H9 (cell line): ENCODE data around the gene ZBTB9. TPM values are rescaled to one million over a fixed set of nuclear protein-coding genes. Genes with fewer than 3 reads are reported as not detected.
A peak's percentile ranks its signal among the peaks of the same experiment; 100 is the strongest.

Experiments used
- DNase-seq: peaks from one replicate; pipeline ENCODE4 v3.0.0-alpha.2; 2017
- H2AFZ ChIP-seq: one replicate; pipeline ENCODE4 v1.6.1; 2013; ENCODE audit warnings: mild to moderate bottlenecking, low read length, control low read depth, moderate library complexity
- H2AK5ac ChIP-seq: 2 replicates; pipeline ENCODE4 v1.6.1; 2013; ENCODE audit warnings: low read length, control low read depth, mixed read lengths; ENCODE audit not compliant: insufficient read length
- H2BK120ac ChIP-seq: one replicate; pipeline ENCODE4 v1.6.1; 2013; ENCODE audit warnings: low read depth, mild to moderate bottlenecking, low read length, control low read depth, inconsistent platforms; ENCODE audit not compliant: poor library complexity, severe bottlenecking
- H2BK12ac ChIP-seq: 2 replicates; pipeline ENCODE4 v1.6.1; 2013; ENCODE audit warnings: low read length, control low read depth, mixed read lengths, low read depth; ENCODE audit not compliant: insufficient read length
- H2BK15ac ChIP-seq: 2 replicates; pipeline ENCODE4 v1.6.1; 2013; ENCODE audit warnings: low read depth, low read length, control low read depth
- H2BK20ac ChIP-seq: one replicate; pipeline ENCODE4 v1.6.1; 2013; ENCODE audit warnings: low read depth, mild to moderate bottlenecking, low read length, control low read depth, inconsistent platforms; ENCODE audit not compliant: poor library complexity, severe bottlenecking
- H2BK5ac ChIP-seq: 2 replicates; pipeline ENCODE4 v1.6.1; 2013; ENCODE audit warnings: low read length, control low read depth, mixed read lengths; ENCODE audit not compliant: insufficient read length
- H3K14ac ChIP-seq: 2 replicates; pipeline ENCODE4 v1.6.1; 2013; ENCODE audit warnings: low read length, control low read depth; ENCODE audit not compliant: insufficient read depth
- H3K18ac ChIP-seq: 2 replicates; pipeline ENCODE4 v1.6.1; 2013; ENCODE audit warnings: low read depth, mild to moderate bottlenecking, mixed read lengths, low read length, control low read depth; ENCODE audit not compliant: insufficient read length
- H3K23ac ChIP-seq: 2 replicates; pipeline ENCODE4 v1.6.1; 2013; ENCODE audit warnings: low read length, control low read depth, mixed read lengths, low read depth; ENCODE audit not compliant: insufficient read length
- H3K23me2 ChIP-seq: 2 replicates; pipeline ENCODE4 v1.6.1; 2013; ENCODE audit warnings: low read depth, mild to moderate bottlenecking, mixed read lengths, low read length, control low read depth; ENCODE audit not compliant: insufficient read length, poor library complexity, severe bottlenecking
- H3K27ac ChIP-seq: 2 replicates; pipeline ENCODE4 v1.5.1; 2013; ENCODE audit warnings: low read length, control low read depth, mixed read lengths, low read depth; ENCODE audit not compliant: insufficient read length
- H3K27me3 ChIP-seq: 2 replicates; pipeline ENCODE4 v1.6.1; 2013; ENCODE audit warnings: low read length, control low read depth, inconsistent platforms; ENCODE audit not compliant: insufficient read depth
- H3K4ac ChIP-seq: 2 replicates; pipeline ENCODE4 v1.6.1; 2013; ENCODE audit warnings: low read depth, mild to moderate bottlenecking, control low read depth, inconsistent platforms, low read length, moderate library complexity
- H3K4me1 ChIP-seq: 2 replicates; pipeline ENCODE4 v1.6.1; 2013; ENCODE audit warnings: low read length, control low read depth, inconsistent platforms; ENCODE audit not compliant: insufficient read depth
- H3K4me2 ChIP-seq: 2 replicates; pipeline ENCODE4 v1.6.1; 2013; ENCODE audit warnings: low read length, control low read depth, mixed read lengths; ENCODE audit not compliant: insufficient read length, insufficient read depth
- H3K56ac ChIP-seq: 2 replicates; pipeline ENCODE4 v1.6.1; 2013; ENCODE audit warnings: low read depth, mild to moderate bottlenecking, mixed read lengths, low read length, control low read depth; ENCODE audit not compliant: insufficient read length
- H3K79me1 ChIP-seq: 2 replicates; pipeline ENCODE4 v1.6.1; 2013; ENCODE audit warnings: low read depth, mild to moderate bottlenecking, moderate library complexity, low read length, control low read depth, inconsistent platforms; ENCODE audit not compliant: insufficient read depth, poor library complexity, severe bottlenecking
- H3K79me2 ChIP-seq: 2 replicates; pipeline ENCODE4 v1.6.1; 2013; ENCODE audit warnings: low read length, control low read depth, inconsistent platforms; ENCODE audit not compliant: insufficient read depth
- H3K9ac ChIP-seq: 2 replicates; pipeline ENCODE4 v1.6.1; 2013; ENCODE audit warnings: low read length, control low read depth, mixed read lengths; ENCODE audit not compliant: insufficient read length; ENCODE audit errors: extremely low read depth
- H3K9me3 ChIP-seq: one replicate; pipeline ENCODE4 v1.6.1; 2013; ENCODE audit warnings: low read depth, low read length, inconsistent platforms; ENCODE audit not compliant: control insufficient read depth
- H3T11ph ChIP-seq: one replicate; pipeline ENCODE4 v1.6.1; 2013; ENCODE audit warnings: mild to moderate bottlenecking, low read length, control low read depth, inconsistent platforms
- H4K20me1 ChIP-seq: one replicate; pipeline ENCODE4 v1.6.1; 2013; ENCODE audit not compliant: control insufficient read depth, insufficient read length, insufficient read depth
- H4K5ac ChIP-seq: 2 replicates; pipeline ENCODE4 v1.6.1; 2013; ENCODE audit warnings: low read depth, mild to moderate bottlenecking, mixed read lengths, low read length, control low read depth; ENCODE audit not compliant: insufficient read length
- H4K8ac ChIP-seq: replicated peaks from 2 replicates; pipeline ENCODE4 v1.6.1; 2013; ENCODE audit warnings: low read length, control low read depth, mixed read lengths, low read depth; ENCODE audit not compliant: insufficient read length
- H4K91ac ChIP-seq: 2 replicates; pipeline ENCODE4 v1.6.1; 2013; ENCODE audit warnings: low read depth, mild to moderate bottlenecking, moderate library complexity, mixed read lengths, low read length, control low read depth; ENCODE audit not compliant: insufficient read length
- H3K27ac Mint-ChIP-seq, 3 experiments: 2 replicates in 2 of 3; 3 replicates in 1 of 3; pipeline ENCODE4 v1.8.0; 2020 to 2021; ENCODE audit warnings: mixed read lengths in 3 of 3, mild to moderate bottlenecking in 1 of 3, moderate library complexity in 1 of 3
- H3K27me3 Mint-ChIP-seq: 2 replicates; pipeline ENCODE4 v1.8.0; 2021; ENCODE audit warnings: low read depth, mild to moderate bottlenecking, moderate library complexity, mixed read lengths
- H3K36me3 Mint-ChIP-seq, 3 experiments: 2 replicates in 2 of 3; 3 replicates in 1 of 3; pipeline ENCODE4 v1.8.0; 2020 to 2021; ENCODE audit warnings: low read depth in 3 of 3, mixed read lengths in 3 of 3; ENCODE audit not compliant: insufficient read depth in 1 of 3
- H3K4me1 Mint-ChIP-seq, 2 experiments: 2 replicates each; pipeline ENCODE4 v1.8.0; 2020; ENCODE audit warnings: mixed read lengths in 2 of 2
- H3K4me3 Mint-ChIP-seq, 2 experiments: 2 replicates in 1 of 2; 3 replicates in 1 of 2; pipeline ENCODE4 v1.8.0; 2020 to 2021; ENCODE audit warnings: mild to moderate bottlenecking in 2 of 2, mixed read lengths in 2 of 2, moderate library complexity in 1 of 2
- H3K9me3 Mint-ChIP-seq, 2 experiments: 2 replicates in 1 of 2; 3 replicates in 1 of 2; pipeline ENCODE4 v1.8.0; 2020; ENCODE audit warnings: mild to moderate bottlenecking in 2 of 2, mixed read lengths in 2 of 2, moderate library complexity in 1 of 2
- WGBS: extraction: QIAGEN DNeasy Blood & Tissue Kit; methylation state at CpG from one replicate; pipeline ENCODE4 v1.1.7; 2013; ENCODE audit warnings: missing lambda C conversion rate, low lambda C conversion rate, mixed read lengths; ENCODE audit not compliant: insufficient read length; ENCODE audit errors: extremely low coverage; 5-methylcytosine and 5-hydroxymethylcytosine counted together
- total RNA-seq: library from RNA; stranded (reverse); gene quantifications from 2 replicates; pipeline ENCODE4 v1.2.1, GENCODE V29; 2021
- TF ChIP-seq, protein P1 (sequence below): fragments of 200-600 bp; sonication (generic); conservative IDR thresholded peaks from 3 replicates; pipeline ENCODE4 v1.8.0; 2021; ENCODE audit warnings: antibody characterized with exemption, mild to moderate bottlenecking

ZBTB9 gene
- total RNA-seq, 1 experiment from 2014 or later = 53.1 TPM

DNA sequence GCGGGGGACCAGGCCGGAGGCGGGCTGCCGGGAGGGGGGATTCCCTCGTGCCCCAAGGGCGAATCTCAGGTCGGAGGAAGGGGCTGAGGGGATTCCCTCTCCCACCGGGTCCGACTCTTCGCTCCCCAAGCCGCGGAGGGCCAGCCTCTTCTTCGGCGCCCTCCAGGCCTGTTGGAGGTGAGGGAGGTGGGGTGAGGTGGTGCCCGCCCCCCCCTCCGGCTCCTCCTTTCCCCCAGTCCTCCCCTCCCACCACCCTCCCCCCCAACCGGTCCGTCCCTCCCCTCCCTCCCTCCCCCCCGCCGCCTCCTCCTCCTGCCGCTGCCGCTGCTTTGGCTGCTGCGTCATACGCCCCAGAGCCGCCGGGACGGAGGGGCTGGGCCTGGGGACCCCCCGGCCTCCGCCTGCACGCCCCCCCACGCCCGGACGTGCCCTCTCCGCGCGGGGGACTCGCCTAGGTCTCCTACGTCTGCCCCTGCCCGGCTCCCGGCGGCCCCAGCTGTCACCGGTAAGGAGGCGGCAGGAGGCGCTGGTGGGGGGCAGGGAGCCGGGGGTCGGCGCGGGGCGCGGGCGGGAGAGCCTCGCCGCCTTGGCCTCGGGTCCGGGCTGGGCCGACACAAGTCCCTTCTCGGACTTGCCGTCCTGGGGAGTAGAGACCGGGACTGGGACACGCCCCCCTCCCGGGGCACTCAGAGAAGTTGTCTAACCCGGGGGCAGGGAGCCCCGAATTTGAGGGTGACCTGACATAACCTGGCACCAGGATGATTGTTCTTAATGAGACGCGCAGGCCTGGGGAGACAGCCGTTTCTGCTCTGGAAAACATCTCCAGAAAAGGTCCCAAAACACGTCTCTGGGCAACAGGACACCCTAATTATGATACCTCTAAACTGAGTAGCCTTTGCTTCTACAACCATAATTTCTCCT, 43.4 kb upstream of the ZBTB9 start, which contains the start of gene PHF1:
Gene PHF1, plus strand, starts transcription at position 304 of the 921 bp plus-strand sequence. CDS start 1,250 bp downstream, outside the sequence.
- H3K56ac ChIP-seq = no peak within 1 kb of the TSS
- H3K27ac Mint-ChIP-seq = peak within 1 kb of the TSS; percentile 95 to 99 (median 96)
- H2BK15ac ChIP-seq = no peak within 1 kb of the TSS
- no peak within 1 kb of the TSS for H2BK12ac ChIP-seq
- no peaks in the 10 kb centered on the region for H4K20me1 ChIP-seq
- H3K14ac ChIP-seq = peak within 1 kb of the TSS; percentile 88
- peaks cover 25 to 38% of the 10 kb centered on the region in 2 experiments for H3K4me1 Mint-ChIP-seq
- no peaks in the 10 kb centered on the region for H3K9me3 ChIP-seq
- no peak within 1 kb of the TSS for H4K5ac ChIP-seq
- peaks cover 10% of the 10 kb centered on the region for H3K23me2 ChIP-seq
- no peak within 1 kb of the TSS for H2BK120ac ChIP-seq
- H3K4me1 ChIP-seq = no peaks in the 10 kb centered on the region
- no CpG with 5 or more reads among the region's 67 CpGs for WGBS
- peak within 1 kb of the TSS; percentile 88 for H3K18ac ChIP-seq
- peaks cover 1% of the 10 kb centered on the region for H3K27me3 Mint-ChIP-seq
- H2BK5ac ChIP-seq = no peak within 1 kb of the TSS
- H2AK5ac ChIP-seq = no peak within 1 kb of the TSS
- peak within 1 kb of the TSS; percentile 76 to 86 for H3K4me3 Mint-ChIP-seq
- no peak within 1 kb of the TSS for H4K8ac ChIP-seq
- H3T11ph ChIP-seq = no peak within 1 kb of the TSS
- H3K9ac ChIP-seq = no peak within 1 kb of the TSS
- H3K79me2 ChIP-seq = no peaks in the 10 kb centered on the region; the same call in 1 of the 2 replicates
- H2AFZ ChIP-seq = no peak within 1 kb of the TSS
- TF ChIP-seq, protein P1, sequence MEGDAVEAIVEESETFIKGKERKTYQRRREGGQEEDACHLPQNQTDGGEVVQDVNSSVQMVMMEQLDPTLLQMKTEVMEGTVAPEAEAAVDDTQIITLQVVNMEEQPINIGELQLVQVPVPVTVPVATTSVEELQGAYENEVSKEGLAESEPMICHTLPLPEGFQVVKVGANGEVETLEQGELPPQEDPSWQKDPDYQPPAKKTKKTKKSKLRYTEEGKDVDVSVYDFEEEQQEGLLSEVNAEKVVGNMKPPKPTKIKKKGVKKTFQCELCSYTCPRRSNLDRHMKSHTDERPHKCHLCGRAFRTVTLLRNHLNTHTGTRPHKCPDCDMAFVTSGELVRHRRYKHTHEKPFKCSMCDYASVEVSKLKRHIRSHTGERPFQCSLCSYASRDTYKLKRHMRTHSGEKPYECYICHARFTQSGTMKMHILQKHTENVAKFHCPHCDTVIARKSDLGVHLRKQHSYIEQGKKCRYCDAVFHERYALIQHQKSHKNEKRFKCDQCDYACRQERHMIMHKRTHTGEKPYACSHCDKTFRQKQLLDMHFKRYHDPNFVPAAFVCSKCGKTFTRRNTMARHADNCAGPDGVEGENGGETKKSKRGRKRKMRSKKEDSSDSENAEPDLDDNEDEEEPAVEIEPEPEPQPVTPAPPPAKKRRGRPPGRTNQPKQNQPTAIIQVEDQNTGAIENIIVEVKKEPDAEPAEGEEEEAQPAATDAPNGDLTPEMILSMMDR = peak; percentile 15; the same call in 1 of the 3 replicates
- H3K36me3 Mint-ChIP-seq = peaks cover 32 to 67% (median 64%) of the 10 kb centered on the region in 3 experiments
- no peak within 1 kb of the TSS for H4K91ac ChIP-seq
- no peak for DNase-seq
- H3K27ac ChIP-seq = peak within 1 kb of the TSS; percentile 43
- H3K79me1 ChIP-seq = no peaks in the 10 kb centered on the region
- H3K9me3 Mint-ChIP-seq = no peaks in the 10 kb centered on the region
- peak within 1 kb of the TSS; percentile 74 for H3K4me2 ChIP-seq
- no peak within 1 kb of the TSS for H2BK20ac ChIP-seq
- no peak within 1 kb of the TSS for H3K23ac ChIP-seq
- H3K4ac ChIP-seq = no peak within 1 kb of the TSS
- no peaks in the 10 kb centered on the region for H3K27me3 ChIP-seq
